Tongue (tissue), 2 donors: ENCODE results near the gene PNPLA3. TPM values are rescaled to one million over a fixed set of nuclear protein-coding genes. Genes with fewer than 3 reads are reported as not detected.
"Not testable (repeated sequence)": the region's sequence is repeated elsewhere in the genome, so short reads cannot be mapped to it uniquely, and the experiment has no call there.

ENCODE experiments used
- DNase-seq: peaks from one replicate; pipeline ENCODE4 v3.0.0-alpha.2; 2015
- total RNA-seq: library from RNA; depleted of rRNA; stranded (reverse); fragments of >200 nt; gene quantifications from one replicate; pipeline ENCODE4 v1.2.3, GENCODE V29; 2014

The PNPLA3 gene
- total RNA-seq, 1 donor from 2014 or later, result 0.51 TPM

DNA sequence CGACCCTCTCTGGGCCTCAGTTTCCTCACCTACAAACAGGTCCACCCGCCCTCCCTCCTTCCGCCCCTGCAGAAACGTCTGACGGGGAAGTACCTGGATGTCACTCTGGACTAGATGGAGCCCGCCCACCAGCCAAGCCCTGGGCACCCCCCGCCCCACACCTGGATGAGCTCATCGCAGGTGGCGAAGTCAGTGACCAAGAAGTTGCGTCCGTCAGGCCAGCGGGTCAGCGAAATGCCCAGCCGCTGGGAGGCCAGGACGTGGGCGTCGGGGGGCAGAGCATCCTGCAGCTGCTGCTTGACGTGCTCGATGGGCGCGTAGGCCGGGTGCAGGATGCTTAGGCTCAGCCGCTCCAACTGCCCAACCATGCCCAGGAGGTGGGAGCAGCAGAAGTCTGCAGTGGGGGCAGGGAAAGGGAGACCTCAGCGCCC lies 32.7 kb upstream of the PNPLA3 start:
- no peak for DNase-seq

DNA sequence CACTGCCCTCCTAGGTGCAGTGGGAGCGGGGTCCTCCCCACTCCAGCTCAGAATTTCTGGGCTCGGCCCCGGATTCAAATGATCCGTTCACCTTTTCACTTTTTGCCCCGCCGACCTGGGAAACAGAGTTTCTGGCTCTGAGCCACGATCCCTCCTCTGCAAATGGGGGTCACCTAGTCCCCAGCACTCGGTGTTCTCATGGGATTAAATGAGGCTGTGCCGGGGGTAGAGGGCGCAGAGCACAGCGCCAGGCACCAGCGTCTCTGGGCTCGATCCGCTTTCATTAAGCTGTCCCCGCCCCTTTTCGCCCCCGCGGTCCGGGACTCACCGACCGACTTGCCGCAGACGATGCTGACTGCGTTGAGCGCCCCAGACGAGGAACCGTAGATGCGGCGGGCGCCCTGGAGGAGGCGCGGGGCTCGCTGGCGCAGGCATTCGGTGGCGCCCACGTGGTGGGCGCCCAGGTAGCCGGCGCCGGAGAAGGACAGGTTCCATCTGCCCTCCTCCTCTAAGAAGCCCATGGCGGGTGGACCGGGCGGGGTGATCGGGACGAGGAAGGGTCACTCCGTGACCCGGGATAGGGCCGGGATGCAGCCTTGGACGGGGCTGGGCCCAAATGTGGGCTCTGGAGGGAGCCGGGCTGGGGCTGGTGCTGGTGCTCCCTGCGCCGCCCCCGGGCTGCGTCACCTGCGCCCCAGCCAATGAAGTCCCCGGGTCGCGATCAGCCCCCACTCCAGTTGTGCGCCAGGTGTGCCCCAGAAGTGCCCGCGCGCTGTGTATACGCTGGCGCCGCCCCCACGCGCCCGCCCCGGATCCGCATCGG lies 32.0 kb upstream of the PNPLA3 start, which contains the start of gene PNPLA5:
Gene PNPLA5, minus strand, starts transcription at position 654 of the 823 bp plus-strand sequence. Its CDS starts 133 bp downstream, at position 521.
- no peak for DNase-seq

DNA sequence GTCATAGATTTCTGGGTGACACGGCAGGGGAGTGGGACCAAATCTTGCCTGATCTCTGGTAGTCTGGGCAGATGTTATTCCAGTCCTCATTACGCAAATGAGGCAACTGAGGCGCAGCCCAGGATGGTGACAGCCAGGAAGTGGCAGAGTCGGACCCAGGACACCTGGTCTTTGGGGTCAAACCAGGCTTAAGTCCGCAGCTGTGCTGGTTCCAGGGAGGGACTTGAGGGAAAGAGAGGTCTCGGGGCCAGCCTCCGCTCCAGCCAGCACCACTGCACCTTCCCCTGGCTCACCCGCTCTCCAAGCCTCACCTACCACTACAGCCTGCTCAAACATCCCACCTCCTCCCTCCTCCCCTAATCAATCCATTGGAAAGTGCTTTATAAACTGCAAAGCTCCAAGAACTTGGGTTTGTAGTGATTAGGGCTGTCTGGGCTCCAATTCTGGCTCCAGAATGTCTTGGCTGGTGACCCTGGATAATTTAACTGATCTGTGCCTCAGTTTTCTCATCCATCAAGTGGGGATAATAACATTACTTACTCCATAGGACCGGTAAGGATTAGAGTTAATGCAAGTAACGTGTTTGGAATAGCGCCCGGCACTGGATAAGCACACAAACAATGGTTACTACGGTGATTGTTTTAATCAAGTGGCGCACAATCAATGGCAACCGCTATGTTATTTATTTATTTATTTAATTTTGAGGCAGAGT lies 31.3 kb upstream of the PNPLA3 start:
- no peak for DNase-seq

DNA sequence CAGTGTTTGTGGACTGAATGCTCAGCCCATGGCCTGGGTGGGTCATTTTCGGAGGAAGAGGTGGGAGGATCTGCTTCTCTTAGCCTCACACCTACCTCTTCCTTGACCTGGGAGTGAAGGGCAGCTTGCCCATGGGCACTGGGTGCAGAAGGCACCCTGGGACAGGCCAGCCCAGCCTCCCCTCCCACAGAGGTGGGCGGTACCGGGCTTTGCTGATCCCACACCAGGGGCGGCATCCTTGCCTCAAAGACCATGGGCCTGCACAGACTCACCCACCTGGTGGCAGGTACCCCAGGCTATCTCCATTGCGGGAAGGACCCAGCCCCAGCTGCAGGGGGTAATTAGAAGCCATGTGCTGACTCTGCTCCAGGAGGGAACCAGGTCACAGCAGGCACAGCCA lies 30.3 kb upstream of the PNPLA3 start:
- no peak for DNase-seq

DNA sequence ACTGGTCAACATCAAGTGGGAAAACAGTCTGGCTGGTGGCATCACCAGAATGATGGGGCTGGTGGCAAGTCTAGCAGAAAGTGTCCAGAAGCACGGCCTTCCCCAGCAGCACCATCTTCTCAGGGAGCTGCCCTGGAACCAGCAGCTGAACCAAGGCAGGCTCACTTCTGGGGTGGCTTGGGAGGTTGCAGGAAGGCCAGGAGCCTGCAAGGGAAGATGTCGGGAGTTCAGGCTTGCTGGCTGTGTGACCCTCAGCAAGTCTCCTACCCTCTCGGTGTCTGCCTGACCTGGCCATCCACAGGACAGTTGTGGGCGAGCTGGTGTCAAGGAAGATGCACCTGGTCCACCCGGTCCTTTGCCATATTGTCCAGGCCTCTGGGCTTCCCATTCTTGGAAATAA lies 29.5 kb upstream of the PNPLA3 start:
- DNase-seq, result no peak

DNA sequence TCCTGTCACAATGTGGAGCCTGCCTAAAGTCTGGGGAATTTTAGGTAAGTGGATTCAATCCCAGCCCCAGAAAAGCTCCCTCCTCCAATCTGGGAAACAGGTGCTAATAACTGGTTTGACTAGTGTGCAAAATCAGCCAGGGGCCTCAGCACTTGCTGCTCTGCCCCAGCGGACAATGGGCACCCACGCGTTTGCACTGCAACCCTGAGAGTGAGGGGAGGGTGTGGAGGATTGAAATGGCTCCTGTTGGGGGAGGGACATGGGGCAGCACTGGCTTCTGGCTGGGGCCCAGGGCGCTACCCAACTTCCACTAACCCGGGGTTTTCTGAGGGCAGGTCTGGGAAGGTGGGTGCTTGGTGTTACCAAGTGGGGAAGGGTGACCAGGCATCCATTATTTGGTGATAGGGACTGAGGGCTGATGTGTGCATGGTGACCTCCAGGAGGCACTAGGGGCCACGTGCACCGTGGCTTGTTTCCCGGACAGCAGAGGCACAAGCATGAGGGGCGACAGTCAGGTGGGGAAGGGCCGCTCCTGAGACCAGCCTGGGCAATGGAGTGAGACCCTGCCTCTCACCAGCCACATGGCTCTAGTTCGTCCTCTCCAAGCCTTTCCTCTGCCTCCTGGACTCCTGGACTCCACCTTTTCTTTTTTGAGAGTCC lies 27.5 kb upstream of the PNPLA3 start:
- DNase-seq, result no peak

DNA sequence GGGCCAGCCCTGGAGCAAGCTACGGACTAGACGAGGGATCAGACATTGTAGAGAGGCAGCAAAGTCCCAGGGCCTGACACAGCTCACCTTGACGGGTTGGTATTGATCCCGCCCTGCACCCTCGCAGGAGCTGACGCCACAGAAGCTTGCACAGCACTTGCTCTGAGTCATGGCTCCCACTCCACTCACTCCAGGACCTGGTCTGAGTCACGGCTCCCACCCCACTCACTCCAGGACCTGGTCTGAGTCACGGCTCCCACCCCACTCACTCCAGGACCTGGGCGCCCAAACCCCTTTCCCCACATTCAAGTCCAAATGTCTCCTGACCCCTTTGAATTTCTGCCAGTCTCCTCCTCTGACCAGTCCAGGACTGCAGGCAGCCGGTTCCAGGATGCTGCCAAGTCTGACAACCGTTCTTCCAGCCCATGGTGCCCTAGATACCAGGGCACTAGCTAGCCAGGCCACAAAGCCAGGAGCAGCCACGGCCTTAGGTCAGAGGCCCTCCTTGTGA lies 25.8 kb upstream of the PNPLA3 start:
- DNase-seq, result no peak

DNA sequence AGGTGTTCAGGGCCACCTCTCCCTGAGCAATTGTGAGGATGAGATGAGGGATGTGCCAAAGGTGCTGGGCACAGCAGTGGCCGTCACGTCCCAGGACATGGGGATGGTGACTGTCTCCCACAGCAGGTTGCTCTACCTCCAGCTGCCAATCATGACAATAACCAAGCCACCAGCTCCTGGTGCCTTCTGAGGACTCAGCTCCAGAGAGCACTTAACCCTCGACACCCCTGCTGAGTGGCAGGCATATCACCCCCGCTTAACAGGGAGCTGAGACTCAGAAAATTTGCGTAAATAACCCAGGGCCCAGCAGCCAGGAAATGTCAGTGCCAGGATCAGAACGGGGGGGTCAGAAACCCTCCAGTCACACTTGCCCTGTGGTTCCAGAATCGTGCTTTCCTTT lies 23.4 kb upstream of the PNPLA3 start:
- DNase-seq, result no peak

DNA sequence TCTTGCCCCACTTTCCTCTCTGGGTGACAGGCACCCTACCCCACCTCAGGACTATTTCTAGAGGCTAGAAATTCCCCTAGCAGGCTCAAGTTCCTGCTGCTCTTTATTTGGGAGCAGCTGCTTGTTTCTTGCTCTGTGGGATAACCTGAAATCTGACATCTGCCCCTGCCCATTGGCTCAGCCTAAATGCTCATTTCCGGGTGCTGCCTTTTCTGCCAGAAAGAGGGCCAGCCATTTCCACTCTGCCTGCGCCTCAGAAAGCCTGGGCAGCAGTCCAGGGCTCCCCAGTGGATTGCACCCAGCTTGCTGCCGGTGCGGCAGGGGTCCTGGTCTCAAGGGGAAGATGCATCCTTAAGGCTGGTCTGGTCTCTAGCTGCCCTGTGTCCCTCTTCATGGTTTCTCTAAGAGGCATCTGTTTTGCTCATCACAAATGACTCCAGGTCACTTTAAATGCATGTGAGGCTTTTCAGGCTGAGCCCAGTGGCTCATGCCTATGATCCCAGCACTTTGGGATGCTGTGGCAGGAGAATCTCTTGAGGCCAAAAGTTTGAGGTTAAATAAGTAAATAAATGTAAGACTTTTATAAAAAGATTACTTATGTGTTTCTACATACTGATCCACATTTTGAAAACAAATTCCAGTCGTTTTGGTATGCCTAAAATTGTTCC lies 21.5 kb upstream of the PNPLA3 start:
- no peak for DNase-seq

DNA sequence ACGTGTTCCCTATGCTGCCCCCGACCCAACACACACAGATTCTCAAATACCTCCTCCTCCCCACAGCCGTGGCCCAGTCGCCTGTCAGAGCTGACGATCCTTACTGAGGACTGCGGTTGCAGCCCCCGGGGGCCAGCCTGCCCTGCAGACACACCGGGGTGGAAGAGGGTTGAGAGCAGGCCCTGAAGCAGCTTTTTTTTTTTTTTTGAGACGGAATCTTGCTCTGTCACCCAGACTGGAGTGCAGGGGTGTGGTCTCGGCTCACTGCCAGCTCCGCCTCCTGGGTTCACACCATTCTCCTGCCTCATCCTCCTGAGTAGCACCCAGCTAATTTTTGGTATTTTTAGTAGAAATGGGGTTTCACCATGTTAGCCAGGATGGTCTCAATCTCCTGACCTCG lies 20.6 kb upstream of the PNPLA3 start:
- not testable (repeated sequence) for DNase-seq

DNA sequence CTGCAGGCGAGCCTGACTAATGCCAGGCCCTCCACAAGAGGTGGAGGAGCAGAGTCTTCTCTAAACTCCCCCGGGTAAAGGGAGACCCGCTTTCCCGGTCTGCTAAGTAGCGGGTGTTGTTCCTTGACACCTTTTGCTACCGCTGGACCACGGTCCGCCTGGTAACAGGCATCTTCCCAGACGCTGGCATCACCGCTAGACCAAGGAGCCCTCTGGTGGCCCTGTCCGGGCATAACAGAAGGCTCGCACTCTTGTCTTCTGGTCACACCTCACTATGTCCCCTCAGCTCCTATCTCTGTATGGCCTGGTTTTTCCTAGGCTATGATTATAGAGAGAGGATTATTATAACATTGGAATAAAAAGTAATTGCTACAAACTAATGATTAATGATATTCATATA lies 19.2 kb upstream of the PNPLA3 start:
- not testable (repeated sequence) for DNase-seq

DNA sequence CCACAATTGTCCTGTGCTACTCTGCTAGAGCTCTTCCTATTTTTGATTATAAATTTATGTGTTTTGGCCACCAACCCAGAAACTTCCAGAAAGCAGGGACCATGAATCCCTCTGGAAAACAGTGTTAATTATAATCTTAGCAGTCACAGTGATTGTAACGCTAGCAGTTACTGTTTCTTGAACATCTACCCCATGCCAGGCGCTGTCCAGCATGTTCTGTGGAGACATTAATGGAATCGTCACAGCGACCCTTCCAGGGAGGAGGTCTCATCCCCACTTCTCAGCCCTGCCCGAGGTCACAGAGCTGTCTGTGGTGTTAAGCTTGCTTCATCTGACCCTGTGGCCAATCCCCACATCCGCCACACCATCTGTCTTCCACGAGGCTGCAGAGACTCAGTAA lies 17.9 kb upstream of the PNPLA3 start:
- no peak for DNase-seq

DNA sequence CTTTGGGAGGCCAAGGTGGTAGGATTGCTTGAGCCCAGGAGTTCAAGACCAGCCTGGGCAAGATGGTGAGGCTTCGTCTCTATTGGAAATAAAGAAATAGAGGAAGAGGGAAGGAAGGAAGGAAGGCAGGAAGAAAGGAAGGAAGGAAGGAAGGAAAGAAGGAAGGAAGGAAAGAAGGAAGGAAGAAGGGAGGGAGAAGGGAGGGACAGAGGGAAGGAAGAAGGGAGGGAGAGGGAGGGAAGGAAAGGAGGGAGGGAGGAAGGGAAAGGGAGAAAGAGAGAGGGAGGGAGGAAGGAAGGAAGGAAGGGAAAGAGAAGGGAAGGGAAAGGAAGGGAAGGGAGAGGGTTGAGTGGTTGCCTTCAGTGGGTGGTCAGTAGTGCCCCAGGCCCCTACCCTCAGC lies 13.9 kb upstream of the PNPLA3 start:
- DNase-seq, result no peak

DNA sequence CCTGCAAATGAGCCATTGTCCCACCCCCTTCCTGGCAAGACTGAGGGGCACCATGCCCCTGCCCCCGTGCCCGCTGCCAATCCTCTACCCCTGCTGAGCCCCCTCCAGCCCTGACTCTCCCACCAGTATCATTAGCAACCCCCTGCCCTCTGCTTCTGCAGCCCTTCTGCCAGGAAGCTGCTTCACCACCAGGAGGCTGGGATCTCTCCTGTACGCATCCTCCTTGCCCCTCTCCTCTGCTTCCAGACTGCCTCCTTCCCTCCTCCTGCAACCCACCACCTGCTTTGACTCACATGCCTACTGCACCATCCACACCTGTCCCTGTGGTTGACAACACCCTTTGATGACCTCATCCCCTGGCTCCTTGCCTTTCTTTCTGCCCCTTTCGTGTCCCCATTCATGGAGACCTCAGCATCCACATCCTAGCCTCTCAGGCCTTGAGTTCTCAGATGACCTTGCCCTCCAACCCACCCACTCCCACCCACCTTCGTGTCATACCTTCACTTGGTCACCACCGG lies 13.4 kb upstream of the PNPLA3 start:
- no peak for DNase-seq

DNA sequence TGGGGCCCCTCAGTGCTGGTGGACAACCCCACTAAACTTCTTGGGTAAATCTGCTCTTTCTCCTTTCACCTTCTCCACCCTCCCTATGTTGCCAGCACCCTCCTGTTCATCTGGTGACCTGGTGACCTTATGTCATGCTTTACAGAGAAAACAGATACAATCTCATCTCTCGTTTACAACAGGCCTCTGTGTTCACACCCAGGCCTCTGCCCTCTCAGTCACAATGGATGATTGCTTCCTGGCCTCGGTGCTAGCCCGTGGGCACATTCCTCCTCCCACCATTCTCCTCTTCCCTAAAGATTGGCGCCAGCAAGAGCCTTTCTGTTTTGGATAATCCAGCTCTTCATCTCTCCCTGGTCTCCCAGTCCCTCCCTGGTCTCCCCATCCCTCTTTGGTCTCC lies 12.3 kb upstream of the PNPLA3 start:
- DNase-seq, result no peak

DNA sequence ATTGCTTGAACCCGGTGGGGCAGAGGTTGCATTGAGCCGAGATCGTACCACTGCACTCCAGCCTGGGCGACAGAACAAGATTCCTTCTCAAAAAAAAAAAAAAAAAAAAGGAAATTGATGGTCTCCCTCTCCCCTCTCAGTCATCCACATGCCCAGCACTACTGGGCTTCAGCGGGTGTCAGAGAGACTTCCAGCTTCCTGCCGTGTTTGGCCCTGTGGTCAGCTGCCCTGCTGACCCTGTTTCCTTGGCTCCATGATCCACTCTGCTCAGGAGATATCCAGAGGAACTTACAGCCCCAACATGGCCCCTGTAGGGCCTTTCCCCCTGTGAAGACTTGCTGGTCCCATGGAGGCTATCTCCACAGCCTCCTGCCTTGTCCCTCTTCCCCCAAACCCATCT lies 6.1 kb upstream of the PNPLA3 start:
- DNase-seq, result no peak

DNA sequence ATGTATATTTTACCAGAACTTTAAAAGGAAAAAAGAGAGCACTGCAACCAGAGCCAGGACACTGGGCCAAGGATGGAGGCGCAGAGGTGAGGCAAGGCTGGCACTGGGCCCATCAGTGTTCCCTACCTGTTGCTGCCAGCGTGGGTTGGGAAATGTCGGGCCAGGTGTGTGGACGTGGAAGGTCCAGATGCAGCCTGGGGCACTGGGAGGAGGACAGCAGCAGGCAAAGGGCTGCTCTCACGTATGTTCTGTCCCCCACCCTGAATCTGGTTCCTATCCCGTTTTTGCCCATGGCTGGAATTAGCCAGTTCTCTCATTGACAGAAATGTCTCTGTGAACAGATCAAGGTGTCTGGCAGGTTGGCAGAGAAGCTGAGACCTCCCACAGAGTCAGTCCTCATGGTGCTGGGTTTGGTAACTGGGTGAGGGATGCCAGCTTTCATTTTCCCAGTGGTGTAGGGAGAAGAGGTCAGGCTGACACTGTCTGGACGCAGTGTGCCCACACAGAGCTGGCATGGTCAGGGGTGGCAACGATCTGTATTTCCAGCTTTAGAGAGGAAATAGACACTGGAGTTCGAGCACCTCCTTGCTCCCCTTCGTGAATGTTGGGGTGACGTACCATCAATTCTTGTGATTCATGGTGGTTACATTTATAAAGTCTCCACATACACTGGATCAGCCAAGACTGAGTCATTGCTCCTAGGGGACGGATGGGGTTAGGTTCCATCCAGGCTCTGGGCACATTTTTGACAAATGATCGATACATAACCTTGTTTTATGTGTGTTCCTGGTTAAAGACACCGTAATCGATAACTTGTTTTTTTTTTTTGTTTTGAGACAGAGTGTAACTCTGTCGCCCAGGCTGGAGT lies 4.3 kb upstream of the PNPLA3 start:
- DNase-seq, result no peak

DNA sequence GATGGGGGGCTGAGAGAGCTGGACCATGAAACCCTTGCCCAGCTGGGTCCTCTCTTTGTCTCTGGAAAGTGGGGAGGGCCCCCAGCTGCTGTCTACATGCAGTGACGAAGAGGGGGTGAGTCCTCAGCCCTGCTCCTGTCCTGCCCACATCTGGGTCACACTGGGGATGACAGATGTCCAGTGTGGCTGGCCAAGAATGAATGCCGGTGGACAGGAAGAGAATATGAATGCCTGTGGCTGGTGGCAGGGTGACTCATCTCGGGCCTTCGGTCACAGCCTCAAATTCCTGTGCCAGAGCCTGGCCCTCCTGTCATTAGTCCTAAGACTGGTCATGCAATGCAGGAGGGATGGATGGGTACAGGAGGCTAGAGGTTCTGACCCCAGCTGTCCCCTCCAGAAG lies 2.2 kb upstream of the PNPLA3 start:
- DNase-seq, result peak; percentile 31

DNA sequence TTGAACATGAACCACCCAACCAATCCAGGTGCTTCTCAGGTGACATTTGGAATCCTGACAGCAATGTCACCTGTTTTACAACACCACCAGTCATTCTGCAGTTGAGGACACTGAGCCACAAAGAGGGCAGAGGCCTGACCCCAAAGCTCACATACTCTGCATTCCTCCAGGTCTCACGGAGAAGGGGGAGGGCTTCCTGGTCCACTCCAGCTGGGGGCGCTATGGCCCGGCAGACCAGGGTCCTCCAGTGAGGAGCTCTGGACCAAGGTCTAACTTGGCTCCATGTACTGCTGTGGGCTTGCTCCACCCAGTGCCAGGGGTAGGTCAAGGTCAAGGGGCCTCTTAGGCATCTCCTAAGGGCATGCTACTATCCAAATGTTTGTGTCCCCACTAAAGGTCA lies 1.5 kb upstream of the PNPLA3 start:
- no peak for DNase-seq

DNA sequence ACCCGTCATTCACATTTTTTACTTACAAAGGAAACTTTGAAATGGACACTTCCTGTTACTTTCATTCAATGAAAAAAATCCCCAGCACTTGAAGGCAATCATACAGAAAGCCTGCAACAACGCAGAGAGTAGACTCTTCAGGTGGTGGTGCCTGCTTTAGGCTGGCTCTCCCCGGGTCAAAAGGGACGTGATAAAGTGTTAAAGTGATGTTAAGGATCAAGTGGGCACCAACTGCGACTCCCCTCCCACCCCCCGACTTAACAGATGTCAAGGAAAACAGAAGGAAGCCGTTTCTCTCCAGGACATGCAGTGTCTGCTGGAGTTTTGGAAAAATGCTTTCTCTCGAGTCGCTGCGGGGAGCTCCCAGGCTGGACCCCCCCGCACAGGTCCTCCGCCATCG lies 414 bp upstream of the PNPLA3 start:
- DNase-seq, result no peak

DNA sequence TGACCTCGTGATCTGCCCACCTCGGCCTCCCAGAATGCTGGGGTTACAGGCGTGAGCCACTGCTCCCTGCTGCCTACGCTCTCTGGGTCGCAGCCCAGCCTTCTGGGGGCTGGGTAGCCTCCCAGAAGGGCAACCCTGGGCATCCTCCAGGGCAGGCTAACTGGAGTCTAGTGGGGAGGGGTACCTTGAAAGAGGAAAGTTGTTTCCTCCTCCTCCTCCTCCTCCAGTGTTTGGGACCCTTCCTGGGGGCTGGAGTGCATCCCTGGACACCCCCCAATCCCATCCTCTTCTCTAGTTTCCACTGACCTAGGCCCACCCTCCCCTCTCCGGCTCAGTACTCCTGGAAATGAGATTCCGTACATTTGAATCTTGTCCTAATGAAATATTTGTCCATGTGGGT lies 1.3 kb downstream of the PNPLA3 start:
- no peak for DNase-seq
